ENCODE measurements around the gene PTPDC1.

PTPDC1 gene, protein sequence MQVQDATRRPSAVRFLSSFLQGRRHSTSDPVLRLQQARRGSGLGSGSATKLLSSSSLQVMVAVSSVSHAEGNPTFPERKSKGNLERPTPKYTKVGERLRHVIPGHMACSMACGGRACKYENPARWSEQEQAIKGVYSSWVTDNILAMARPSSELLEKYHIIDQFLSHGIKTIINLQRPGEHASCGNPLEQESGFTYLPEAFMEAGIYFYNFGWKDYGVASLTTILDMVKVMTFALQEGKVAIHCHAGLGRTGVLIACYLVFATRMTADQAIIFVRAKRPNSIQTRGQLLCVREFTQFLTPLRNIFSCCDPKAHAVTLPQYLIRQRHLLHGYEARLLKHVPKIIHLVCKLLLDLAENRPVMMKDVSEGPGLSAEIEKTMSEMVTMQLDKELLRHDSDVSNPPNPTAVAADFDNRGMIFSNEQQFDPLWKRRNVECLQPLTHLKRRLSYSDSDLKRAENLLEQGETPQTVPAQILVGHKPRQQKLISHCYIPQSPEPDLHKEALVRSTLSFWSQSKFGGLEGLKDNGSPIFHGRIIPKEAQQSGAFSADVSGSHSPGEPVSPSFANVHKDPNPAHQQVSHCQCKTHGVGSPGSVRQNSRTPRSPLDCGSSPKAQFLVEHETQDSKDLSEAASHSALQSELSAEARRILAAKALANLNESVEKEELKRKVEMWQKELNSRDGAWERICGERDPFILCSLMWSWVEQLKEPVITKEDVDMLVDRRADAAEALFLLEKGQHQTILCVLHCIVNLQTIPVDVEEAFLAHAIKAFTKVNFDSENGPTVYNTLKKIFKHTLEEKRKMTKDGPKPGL

DNA sequence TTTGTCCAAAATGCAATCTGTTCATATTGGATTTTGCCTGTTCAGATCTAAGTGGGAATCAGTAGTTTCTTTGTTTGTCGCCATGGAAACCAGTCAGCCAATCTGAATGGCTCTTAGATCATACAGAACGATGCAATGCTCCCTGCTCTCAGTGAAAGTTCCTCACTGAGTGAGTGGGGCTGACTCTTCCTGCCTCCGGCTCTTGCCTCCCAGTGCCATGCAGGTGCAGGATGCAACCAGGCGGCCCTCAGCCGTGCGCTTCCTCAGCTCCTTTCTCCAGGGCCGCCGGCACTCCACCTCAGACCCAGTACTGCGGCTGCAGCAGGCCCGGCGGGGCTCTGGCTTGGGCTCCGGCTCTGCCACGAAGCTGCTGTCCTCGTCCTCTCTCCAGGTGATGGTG lies at the start of gene PTPDC1:
TSS of gene PTPDC1 (plus strand) at position 151 of the 400 bp plus-strand sequence. CDS start at position 218, 67 bp downstream.
- Histone ChIP-seq H3K27me3 (ENCODE audit: control insufficient read depth in 1 of 2, insufficient read depth in 2 of 2, low read length in 2 of 2) (no peaks in the 10 kb centered on the region), H3K9me3 (ENCODE audit: control insufficient read depth in 2 of 2, low read length in 2 of 2) (no peaks in the 10 kb centered on the region), H3K4me3 (ENCODE audit: low read length in 2 of 2) (no peak within 1 kb of the TSS), H3K4me1 (ENCODE audit: control insufficient read depth, insufficient read depth, low read length) (no peaks in the 10 kb centered on the region), H3K9ac (ENCODE audit: low read length in 2 of 2) (no peak within 1 kb of the TSS), H3K27ac (ENCODE audit: low read length) (no peak within 1 kb of the TSS), H3K36me3 (ENCODE audit: control insufficient read depth in 2 of 2, insufficient read depth in 2 of 2, low read length in 2 of 2) (peaks cover 0 to 2% of the 10 kb centered on the region in 2 donors)

DNA sequence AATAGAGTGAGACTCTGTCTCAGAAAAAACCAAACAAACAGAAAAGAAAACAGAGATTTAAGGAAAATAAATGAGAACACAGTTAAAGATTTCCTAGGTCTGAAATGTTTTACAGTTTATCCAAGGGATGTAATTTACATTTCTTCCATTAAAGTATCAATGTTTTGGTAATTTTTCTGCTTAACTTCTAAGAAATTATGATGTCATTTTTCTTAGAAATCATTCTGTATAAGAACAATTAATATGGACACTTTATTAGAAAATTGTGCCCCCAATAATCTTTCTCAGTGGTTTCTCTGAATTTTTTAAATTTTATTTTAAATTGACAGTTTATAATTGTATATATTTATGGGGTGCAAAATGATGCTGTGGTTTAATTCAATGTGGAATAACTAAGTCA lies 49.8 kb upstream of the PTPDC1 start:
- no peaks in the 10 kb centered on the region for H3K36me3 ChIP-seq (ENCODE audit: control insufficient read depth in 2 of 2, insufficient read depth in 2 of 2, low read length in 2 of 2)
- H3K4me3 ChIP-seq (ENCODE audit: low read length in 2 of 2) = no peak overlapping the region
- no peaks in the 10 kb centered on the region for H3K27me3 ChIP-seq (ENCODE audit: control insufficient read depth in 1 of 2, insufficient read depth in 2 of 2, low read length in 2 of 2)
- no peaks in the 10 kb centered on the region for H3K9me3 ChIP-seq (ENCODE audit: control insufficient read depth in 2 of 2, low read length in 2 of 2)
- H3K4me1 ChIP-seq (ENCODE audit: control insufficient read depth, insufficient read depth, low read length) = peaks cover 12% of the 10 kb centered on the region
- no peak overlapping the region for H3K9ac ChIP-seq (ENCODE audit: low read length in 2 of 2)
- no peak overlapping the region for H3K27ac ChIP-seq (ENCODE audit: low read length)

DNA sequence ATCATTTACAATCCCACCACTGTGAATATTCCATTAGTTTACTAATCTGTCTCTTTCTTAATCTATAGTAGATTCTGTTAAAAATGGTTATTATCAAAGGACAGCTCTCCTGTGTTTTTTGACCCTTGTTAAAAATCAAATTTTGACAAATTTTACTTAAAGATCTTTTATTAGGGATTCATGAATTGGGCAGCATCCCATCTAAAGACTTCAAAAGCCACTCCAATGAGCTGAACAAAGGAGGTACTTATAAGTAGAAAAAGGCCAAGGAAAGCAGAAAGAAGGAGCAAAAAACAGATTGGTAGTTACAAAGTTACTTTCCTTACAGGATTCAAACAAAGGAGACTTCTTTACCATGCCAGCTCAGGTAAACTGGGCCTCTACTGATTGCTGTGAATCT lies 44.5 kb upstream of the PTPDC1 start:
- Histone ChIP-seq H3K27me3 (ENCODE audit: control insufficient read depth in 1 of 2, insufficient read depth in 2 of 2, low read length in 2 of 2) (no peaks in the 10 kb centered on the region), H3K9ac (ENCODE audit: low read length in 2 of 2) (no peak overlapping the region), H3K9me3 (ENCODE audit: control insufficient read depth in 2 of 2, low read length in 2 of 2) (no peaks in the 10 kb centered on the region), H3K36me3 (ENCODE audit: control insufficient read depth in 2 of 2, insufficient read depth in 2 of 2, low read length in 2 of 2) (no peaks in the 10 kb centered on the region), H3K4me3 (ENCODE audit: low read length in 2 of 2) (no peak overlapping the region), H3K27ac (ENCODE audit: low read length) (no peak overlapping the region), H3K4me1 (ENCODE audit: control insufficient read depth, insufficient read depth, low read length) (no peaks in the 10 kb centered on the region)

DNA sequence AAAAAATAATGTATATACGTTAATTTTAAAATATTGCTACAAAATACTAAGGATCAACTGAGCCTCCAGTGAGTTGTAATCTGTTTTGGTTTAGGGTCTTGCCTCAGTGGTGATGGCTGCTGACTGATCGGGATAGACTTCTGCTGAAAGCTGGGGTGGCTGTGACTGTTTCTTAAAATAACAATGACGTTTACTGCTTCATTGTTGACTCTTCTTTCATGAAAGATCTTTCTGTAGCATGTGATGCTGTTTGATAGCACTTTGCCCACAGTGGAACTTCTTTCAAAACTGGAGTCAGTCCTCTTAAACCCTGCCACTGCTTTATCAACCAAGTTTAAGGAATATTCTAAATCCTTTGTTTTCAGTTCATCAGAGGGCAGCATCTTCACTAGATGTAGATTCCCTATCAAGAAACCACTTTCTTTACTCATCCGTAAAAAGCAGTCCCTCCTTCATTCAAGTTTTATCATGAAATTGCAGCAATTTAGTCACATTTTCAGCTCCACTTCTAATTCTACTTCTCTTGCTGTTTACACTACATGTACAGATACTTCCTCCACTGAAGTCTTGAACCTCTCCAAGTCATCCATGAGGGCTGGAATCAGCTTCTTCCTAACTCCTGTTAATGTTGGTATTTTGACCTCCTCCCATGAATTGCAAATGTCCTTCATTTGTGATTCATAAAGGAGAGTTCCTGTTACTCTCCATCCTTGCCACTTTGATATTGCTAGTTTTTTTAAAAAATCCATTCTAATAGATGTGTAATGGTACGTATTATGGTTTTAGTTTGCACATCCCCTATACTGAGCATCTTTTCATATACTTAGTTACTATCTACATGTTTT lies 41.5 kb upstream of the PTPDC1 start:
- no peaks in the 10 kb centered on the region for H3K27me3 ChIP-seq (ENCODE audit: control insufficient read depth in 1 of 2, insufficient read depth in 2 of 2, low read length in 2 of 2)
- no peak overlapping the region for H3K4me3 ChIP-seq (ENCODE audit: low read length in 2 of 2)
- H3K27ac ChIP-seq (ENCODE audit: low read length) = no peak overlapping the region
- H3K9ac ChIP-seq (ENCODE audit: low read length in 2 of 2) = no peak overlapping the region
- no peaks in the 10 kb centered on the region for H3K4me1 ChIP-seq (ENCODE audit: control insufficient read depth, insufficient read depth, low read length)
- no peaks in the 10 kb centered on the region for H3K9me3 ChIP-seq (ENCODE audit: control insufficient read depth in 2 of 2, low read length in 2 of 2)
- H3K36me3 ChIP-seq (ENCODE audit: control insufficient read depth in 2 of 2, insufficient read depth in 2 of 2, low read length in 2 of 2) = no peaks in the 10 kb centered on the region

DNA sequence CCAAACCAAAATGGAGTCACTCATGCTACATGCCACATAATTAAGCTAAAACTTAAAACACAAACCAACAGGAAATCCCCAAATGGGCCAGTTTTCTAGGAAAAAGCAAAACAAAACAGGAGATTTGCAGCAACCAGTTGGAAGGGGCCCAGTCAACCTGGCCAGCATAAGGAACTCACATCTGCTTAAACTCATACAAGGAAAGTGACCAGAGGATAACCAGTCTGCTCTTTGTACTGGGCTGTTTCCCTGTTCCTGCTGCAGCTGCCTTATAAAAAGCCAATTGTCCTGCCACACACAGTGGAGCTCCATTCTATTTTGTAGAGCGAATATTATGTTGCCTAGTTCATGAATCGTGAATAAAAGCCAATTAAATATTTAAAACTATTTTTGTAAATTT lies 29.5 kb upstream of the PTPDC1 start:
- peaks cover 0 to 3% of the 10 kb centered on the region in 2 donors for H3K36me3 ChIP-seq (ENCODE audit: control insufficient read depth in 2 of 2, insufficient read depth in 2 of 2, low read length in 2 of 2)
- no peak overlapping the region for H3K9ac ChIP-seq (ENCODE audit: low read length in 2 of 2)
- no peak overlapping the region for H3K27ac ChIP-seq (ENCODE audit: low read length)
- peaks cover 0 to 6% of the 10 kb centered on the region in 2 donors for H3K9me3 ChIP-seq (ENCODE audit: control insufficient read depth in 2 of 2, low read length in 2 of 2)
- H3K4me3 ChIP-seq (ENCODE audit: low read length in 2 of 2) = no peak overlapping the region
- no peaks in the 10 kb centered on the region for H3K27me3 ChIP-seq (ENCODE audit: control insufficient read depth in 1 of 2, insufficient read depth in 2 of 2, low read length in 2 of 2)
- no peaks in the 10 kb centered on the region for H3K4me1 ChIP-seq (ENCODE audit: control insufficient read depth, insufficient read depth, low read length)

DNA sequence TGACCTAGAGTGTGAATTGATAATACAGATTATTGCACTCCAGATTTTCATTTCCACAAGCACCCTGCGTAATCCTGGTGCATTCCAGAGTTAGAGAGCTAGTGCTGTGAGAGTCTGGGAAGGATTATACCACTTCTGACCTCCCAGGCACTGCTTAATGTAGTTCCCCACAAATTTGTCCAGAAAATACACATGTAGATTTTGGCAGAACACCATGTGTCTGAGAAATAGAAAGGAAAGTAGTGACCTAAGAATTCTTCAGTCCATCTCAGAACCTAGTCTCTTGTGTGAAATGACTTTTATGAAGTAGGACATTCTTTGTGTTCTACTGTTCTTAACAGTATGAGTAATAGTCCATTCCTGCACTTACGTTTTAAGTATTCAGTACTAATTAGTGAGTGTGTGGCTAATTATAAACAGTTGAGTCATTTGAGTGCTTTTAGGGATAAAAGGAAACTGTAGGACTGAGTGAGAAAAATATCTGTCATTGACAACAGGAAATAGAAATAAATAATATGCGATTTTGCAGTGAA lies 27.8 kb upstream of the PTPDC1 start:
- Histone ChIP-seq H3K27me3 (ENCODE audit: control insufficient read depth in 1 of 2, insufficient read depth in 2 of 2, low read length in 2 of 2) (no peaks in the 10 kb centered on the region), H3K4me1 (ENCODE audit: control insufficient read depth, insufficient read depth, low read length) (no peaks in the 10 kb centered on the region), H3K9ac (ENCODE audit: low read length in 2 of 2) (peak overlapping the region in 1 of 2 donors; percentile 13), H3K9me3 (ENCODE audit: control insufficient read depth in 2 of 2, low read length in 2 of 2) (peaks cover 0 to under 1% of the 10 kb centered on the region in 2 donors), H3K4me3 (ENCODE audit: low read length in 2 of 2) (peak overlapping the region in 1 of 2 donors; percentile 4), H3K27ac (ENCODE audit: low read length) (no peak overlapping the region), H3K36me3 (ENCODE audit: control insufficient read depth in 2 of 2, insufficient read depth in 2 of 2, low read length in 2 of 2) (peaks cover under 1 to 3% of the 10 kb centered on the region in 2 donors)

DNA sequence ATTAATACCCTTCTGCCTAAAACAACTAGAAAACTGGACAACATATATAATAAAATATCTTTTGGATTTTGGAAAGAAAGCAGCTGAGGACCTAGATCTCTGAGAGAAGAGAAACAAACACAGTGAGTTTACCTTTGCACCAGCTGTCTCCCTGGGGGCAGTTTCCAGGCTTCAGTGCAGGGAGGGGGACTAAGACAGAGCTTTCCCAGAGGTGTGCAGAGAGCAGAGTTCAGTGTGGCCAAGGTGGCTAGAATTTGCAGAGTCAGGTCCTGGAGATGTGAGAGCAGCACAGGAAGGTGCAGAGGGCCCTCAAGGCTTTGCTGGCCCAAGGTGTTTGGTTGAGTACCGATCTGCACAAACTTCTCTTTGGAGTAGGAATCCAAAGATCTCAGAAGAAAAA lies 26.3 kb upstream of the PTPDC1 start:
- Histone ChIP-seq H3K4me3 (ENCODE audit: low read length in 2 of 2) (no peak overlapping the region), H3K4me1 (ENCODE audit: control insufficient read depth, insufficient read depth, low read length) (no peaks in the 10 kb centered on the region), H3K9ac (ENCODE audit: low read length in 2 of 2) (no peak overlapping the region), H3K27me3 (ENCODE audit: control insufficient read depth in 1 of 2, insufficient read depth in 2 of 2, low read length in 2 of 2) (no peaks in the 10 kb centered on the region), H3K36me3 (ENCODE audit: control insufficient read depth in 2 of 2, insufficient read depth in 2 of 2, low read length in 2 of 2) (peaks cover 2 to 3% of the 10 kb centered on the region in 2 donors), H3K27ac (ENCODE audit: low read length) (no peak overlapping the region), H3K9me3 (ENCODE audit: control insufficient read depth in 2 of 2, low read length in 2 of 2) (peaks cover 4% of the 10 kb centered on the region in 2 donors)

DNA sequence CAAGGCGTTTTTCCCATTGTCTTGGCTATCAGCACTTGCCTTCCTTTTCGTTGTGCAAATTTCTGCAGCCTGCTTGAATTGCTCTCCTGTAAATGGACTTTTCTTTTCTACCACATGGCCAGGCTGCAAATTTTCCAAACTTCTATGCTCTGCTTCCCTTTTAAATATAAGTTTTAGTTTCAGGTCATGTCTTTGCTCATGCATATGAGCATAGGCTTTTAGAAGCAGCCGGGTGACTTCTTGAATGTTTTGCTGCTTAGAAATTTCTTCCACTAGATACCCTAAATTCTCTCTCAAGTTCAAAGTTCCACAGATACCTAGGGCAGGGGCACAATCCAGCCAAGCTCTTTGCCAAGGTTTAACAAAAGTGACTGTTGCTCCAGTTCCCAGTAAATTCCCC lies 22.4 kb upstream of the PTPDC1 start:
- Histone ChIP-seq H3K4me1 (ENCODE audit: control insufficient read depth, insufficient read depth, low read length) (no peaks in the 10 kb centered on the region), H3K4me3 (ENCODE audit: low read length in 2 of 2) (no peak overlapping the region), H3K27me3 (ENCODE audit: control insufficient read depth in 1 of 2, insufficient read depth in 2 of 2, low read length in 2 of 2) (no peaks in the 10 kb centered on the region), H3K36me3 (ENCODE audit: control insufficient read depth in 2 of 2, insufficient read depth in 2 of 2, low read length in 2 of 2) (peaks cover 2 to 3% of the 10 kb centered on the region in 2 donors), H3K27ac (ENCODE audit: low read length) (no peak overlapping the region), H3K9me3 (ENCODE audit: control insufficient read depth in 2 of 2, low read length in 2 of 2) (peaks cover 4% of the 10 kb centered on the region in 2 donors), H3K9ac (ENCODE audit: low read length in 2 of 2) (no peak overlapping the region)

DNA sequence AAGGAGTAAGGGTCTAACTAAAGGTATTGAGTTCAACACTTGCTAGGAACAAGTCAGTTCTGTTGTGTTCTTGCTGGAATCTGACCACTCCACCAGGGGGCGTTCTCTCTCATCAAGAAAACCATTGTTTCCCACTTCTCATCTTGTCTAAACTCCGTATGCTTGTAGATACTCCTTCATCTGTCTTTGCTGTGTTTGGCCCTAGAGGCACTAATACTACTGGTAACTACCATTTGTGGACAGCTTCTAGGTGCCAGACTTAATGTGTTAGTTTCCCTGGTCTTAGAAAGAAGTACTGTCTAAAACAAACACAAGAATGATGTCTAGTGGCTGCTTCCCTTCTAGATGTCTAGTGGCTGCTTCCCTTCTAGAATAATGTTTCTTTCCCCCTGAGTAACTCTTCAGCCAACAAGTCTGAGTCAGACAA lies 18.7 kb upstream of the PTPDC1 start:
- peaks cover 4% of the 10 kb centered on the region in 2 donors for H3K9me3 ChIP-seq (ENCODE audit: control insufficient read depth in 2 of 2, low read length in 2 of 2)
- no peak overlapping the region for H3K4me3 ChIP-seq (ENCODE audit: low read length in 2 of 2)
- no peak overlapping the region for H3K9ac ChIP-seq (ENCODE audit: low read length in 2 of 2)
- no peaks in the 10 kb centered on the region for H3K27me3 ChIP-seq (ENCODE audit: control insufficient read depth in 1 of 2, insufficient read depth in 2 of 2, low read length in 2 of 2)
- H3K27ac ChIP-seq (ENCODE audit: low read length) = no peak overlapping the region
- peaks cover 0 to 5% of the 10 kb centered on the region in 2 donors for H3K36me3 ChIP-seq (ENCODE audit: control insufficient read depth in 2 of 2, insufficient read depth in 2 of 2, low read length in 2 of 2)
- H3K4me1 ChIP-seq (ENCODE audit: control insufficient read depth, insufficient read depth, low read length) = no peaks in the 10 kb centered on the region

DNA sequence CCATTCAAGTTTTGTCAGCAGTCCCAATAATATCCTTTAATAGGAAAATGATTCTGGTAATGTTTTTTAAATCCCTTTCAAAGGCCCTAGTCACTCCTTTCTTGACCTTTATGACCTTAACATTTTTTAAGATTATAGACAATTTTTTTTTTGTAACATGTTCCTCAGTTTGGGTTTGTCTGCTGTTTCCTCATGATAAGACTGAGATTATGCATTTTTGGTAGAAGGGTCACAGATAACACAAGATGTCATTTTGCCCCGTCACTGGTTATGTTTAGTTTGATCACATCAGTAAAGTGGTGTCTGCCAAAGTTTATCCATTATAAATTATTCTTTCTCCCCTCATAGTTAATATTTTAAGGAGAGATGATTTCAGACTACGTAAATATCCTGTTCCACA lies 16.0 kb upstream of the PTPDC1 start:
- H3K27me3 ChIP-seq (ENCODE audit: control insufficient read depth in 1 of 2, insufficient read depth in 2 of 2, low read length in 2 of 2) = no peaks in the 10 kb centered on the region
- H3K27ac ChIP-seq (ENCODE audit: low read length) = no peak overlapping the region
- H3K9me3 ChIP-seq (ENCODE audit: control insufficient read depth in 2 of 2, low read length in 2 of 2) = peaks cover 0 to 3% of the 10 kb centered on the region in 2 donors

More for the DNA sequence above, 16.0 kb upstream of the PTPDC1 start:
- Histone ChIP-seq H3K9ac (ENCODE audit: low read length in 2 of 2) (no peak overlapping the region), H3K4me1 (ENCODE audit: control insufficient read depth, insufficient read depth, low read length) (no peaks in the 10 kb centered on the region), H3K4me3 (ENCODE audit: low read length in 2 of 2) (no peak overlapping the region), H3K36me3 (ENCODE audit: control insufficient read depth in 2 of 2, insufficient read depth in 2 of 2, low read length in 2 of 2) (peaks cover 0 to 5% of the 10 kb centered on the region in 2 donors)
